HepG2 (cell line): ENCODE measurements around the gene L1CAM. TPM values are rescaled to one million over a fixed set of nuclear protein-coding genes. Genes with fewer than 3 reads are reported as not detected.

Experiments
- ATAC-seq: fragments of 200-7000 bp; cut with Tn5 transposase; 3 replicates; pipeline ENCODE4 v1.9.1; 2020; ENCODE audit warnings: mild to moderate bottlenecking, moderate library complexity
- BruUV-seq: library from RNA; stranded (reverse); fragments of 400-500 nt; replicated peaks from 2 replicates; lab custom pipeline; 2021; lab: Mats Ljungman, UMichigan
- CTCF ChIA-PET: fragments of 300-600 bp; formaldehyde crosslinking; extraction: SDS; loops from one replicate; lab custom pipeline; 2021; ENCODE audit warnings: low total read pairs, inconsistent platforms, low intra/inter-chr PET ratio; lab: Yijun Ruan, JAX
- POLR2A ChIA-PET: fragments of 350-600 bp; sonication (Branson Sonifier 250); formaldehyde crosslinking; loops from one replicate; lab custom pipeline; 2020; ENCODE audit warnings: antibody characterized with exemption, inconsistent platforms; lab: Yijun Ruan, JAX
- DNase-seq: peaks from one replicate; pipeline ENCODE4 v3.0.0-alpha.2; 2015; ENCODE audit warnings: low spot score
- FAIRE-seq: peaks from 3 replicates; lab custom pipeline; 2011; peaks lifted over from hg19 to GRCh38; lab: Jason Lieb, UNC
- H2AFZ ChIP-seq: one replicate; pipeline ENCODE4 v1.6.1; 2011; ENCODE audit warnings: low read length, inconsistent platforms
- H3K27ac ChIP-seq: fragments of 300-600 bp; 3 replicates; pipeline ENCODE4 v1.8.0; 2011; ENCODE audit warnings: mixed run types, mild to moderate bottlenecking, mixed read lengths, low read length, inconsistent platforms; ENCODE audit not compliant: insufficient read depth; ENCODE audit errors: extremely low read length
- H3K27me3 ChIP-seq, 2 experiments: fragments of 200-600 bp in 1 of 2; 2 replicates in 1 of 2; 3 replicates in 1 of 2; pipeline versions ENCODE4 v1.6.0 to v1.8.0; 2011; ENCODE audit warnings: low read length in 2 of 2, mild to moderate bottlenecking in 2 of 2, moderate library complexity in 2 of 2, inconsistent platforms in 1 of 2; ENCODE audit not compliant: insufficient read depth in 2 of 2, control insufficient read depth in 1 of 2
- H3K36me3 ChIP-seq, 2 experiments: fragments of 200-600 bp in 1 of 2; replicated peaks in 1 of 2; 2 replicates in 1 of 2; 3 replicates in 1 of 2; pipeline versions ENCODE4 v1.5.1 to v1.8.0; 2011; ENCODE audit warnings: low read length in 2 of 2, inconsistent platforms in 1 of 2; ENCODE audit not compliant: insufficient read depth in 2 of 2, control insufficient read depth in 1 of 2
- H3K4me1 ChIP-seq: 2 replicates; pipeline ENCODE4 v1.5.1; 2012; ENCODE audit warnings: low read length, inconsistent platforms; ENCODE audit not compliant: insufficient read depth
- H3K4me2 ChIP-seq: 2 replicates; pipeline ENCODE4 v1.6.0; 2011; ENCODE audit warnings: low read depth, low read length, inconsistent platforms
- H3K4me3 ChIP-seq, 3 experiments: fragments of 200-600 bp in 1 of 3; sonication (generic), shearing (Covaris generic) in 1 of 3; replicated peaks in 1 of 3; 2 replicates each; pipeline ENCODE4 v1.5.1; 2011 to 2016; ENCODE audit warnings: low read length in 3 of 3, inconsistent platforms in 2 of 3, low read depth in 2 of 3, mild to moderate bottlenecking in 2 of 3, control low read depth in 1 of 3, mixed read lengths in 1 of 3; ENCODE audit not compliant: insufficient read depth in 1 of 3
- H3K79me2 ChIP-seq: one replicate; pipeline ENCODE4 v1.6.1; 2011; ENCODE audit warnings: low read length, inconsistent platforms; ENCODE audit not compliant: insufficient read depth
- H3K9ac ChIP-seq: 2 replicates; pipeline ENCODE4 v1.6.0; 2011; ENCODE audit warnings: mild to moderate bottlenecking, low read depth, low read length, inconsistent platforms; ENCODE audit not compliant: insufficient read depth
- H3K9me3 ChIP-seq: 2 replicates; pipeline ENCODE4 v1.5.1; 2012; ENCODE audit warnings: mild to moderate bottlenecking, low read length
- H4K20me1 ChIP-seq: 2 replicates; pipeline ENCODE4 v1.6.0; 2011; ENCODE audit warnings: inconsistent platforms, mild to moderate bottlenecking, low read length, moderate library complexity; ENCODE audit not compliant: insufficient read depth
- NFAT5 ChIP-seq: sonication (generic); formaldehyde crosslinking; IDR thresholded peaks from 2 replicates; pipeline ENCODE4 v1.4.0; 2020; ENCODE audit warnings: missing genetic modification reagents
- RORA ChIP-seq: sonication (generic); formaldehyde crosslinking; IDR thresholded peaks from 2 replicates; pipeline ENCODE4 v1.5.0; 2020; ENCODE audit warnings: mild to moderate bottlenecking, missing genetic modification reagents, moderate library complexity
- SAP130 ChIP-seq: IDR thresholded peaks from 2 replicates; pipeline ENCODE4 v1.6.1; 2016; ENCODE audit warnings: low read depth
- SIX4 ChIP-seq: sonication (generic); formaldehyde crosslinking; IDR thresholded peaks from 2 replicates; pipeline ENCODE4 v1.4.0; 2020; ENCODE audit warnings: missing genetic modification reagents
- SYNCRIP ChIP-seq: fragments of 200-400 bp; formaldehyde crosslinking; IDR thresholded peaks from 2 replicates; pipeline ENCODE4 v1.6.1; 2018; ENCODE audit warnings: mild to moderate bottlenecking, low read depth, low read length; ENCODE audit not compliant: insufficient read depth
- ZNF496 ChIP-seq: sonication (generic); formaldehyde crosslinking; IDR thresholded peaks from 2 replicates; pipeline ENCODE4 v1.8.1; 2023; ENCODE audit warnings: mild to moderate bottlenecking, moderate library complexity, missing genetic modification reagents; ENCODE audit not compliant: insufficient replicate concordance
- ZSCAN22 ChIP-seq: sonication (generic); formaldehyde crosslinking; IDR thresholded peaks from 2 replicates; pipeline ENCODE4 v1.4.0; 2020; ENCODE audit warnings: mild to moderate bottlenecking, missing genetic modification reagents
- WGBS: methylation state at CpG from one replicate; pipeline ENCODE4 v1.1.6; 2017; ENCODE audit warnings: low lambda C conversion rate; 5-methylcytosine and 5-hydroxymethylcytosine counted together
- in situ Hi-C: cut with HindIII; loops from 2 replicates; pipeline ENCODE4 v1.10.0; 2017; ENCODE audit warnings: low pct_unique_long_range_greater_than_20kb; ENCODE audit not compliant: extremely low pct_ligation_motif_present
- intact Hi-C: fragments of 100-400 bp; cut with micrococcal nuclease; formaldehyde crosslinking; loops from one replicate; pipeline ENCODE4 v1.10.0; 2022; ENCODE audit not compliant: unreplicated experiment
- polyA plus RNA-seq, 8 experiments: library from polyadenylated mRNA; depleted of rRNA in 3 of 8; stranded (reverse) in 7 of 8; unstranded in 1 of 8; fragments of >200 nt; fragmentation: Illumina TruSeq in 4 of 8; extraction: Trizol in 4 of 8; gene quantifications; 2 replicates each; pipeline versions ENCODE4 v1.2.1 to v1.2.3, GENCODE V29; 2011 to 2016; ENCODE audit warnings: low read depth in 4 of 8, missing spikeins in 1 of 8, mixed read lengths in 1 of 8; ENCODE audit not compliant: insufficient read depth in 1 of 8
- total RNA-seq, 5 experiments: library from RNA; depleted of rRNA; stranded (reverse); fragments of >200 nt; fragmentation: Illumina TruSeq; extraction: Trizol; gene quantifications; 2 replicates each; pipeline ENCODE4 v1.2.3, GENCODE V29; 2016; ENCODE audit warnings: low read depth in 1 of 5
- TF ChIP-seq, protein P1 (sequence below): IDR thresholded peaks from 2 replicates; pipeline ENCODE4 v1.6.1; 2016; ENCODE audit warnings: missing biosample characterization, missing genetic modification reagents, low read depth
- TF ChIP-seq, protein P2 (sequence below), 2 experiments: sonication (generic) in 1 of 2; formaldehyde crosslinking in 1 of 2; IDR thresholded peaks; 2 replicates each; pipeline versions ENCODE4 v1.6.1 to v1.9.0; 2014 to 2022; ENCODE audit warnings: antibody characterized with exemption in 1 of 2, borderline replicate concordance in 1 of 2, inconsistent platforms in 1 of 2, low read depth in 1 of 2, missing genetic modification reagents in 1 of 2

The L1CAM gene
- total and polyA plus RNA-seq, 2 of the 13 experiments (the other 11 are each of a cell fraction or from before 2014, with no cell fraction given): 1.4 to 2.0 TPM

DNA sequence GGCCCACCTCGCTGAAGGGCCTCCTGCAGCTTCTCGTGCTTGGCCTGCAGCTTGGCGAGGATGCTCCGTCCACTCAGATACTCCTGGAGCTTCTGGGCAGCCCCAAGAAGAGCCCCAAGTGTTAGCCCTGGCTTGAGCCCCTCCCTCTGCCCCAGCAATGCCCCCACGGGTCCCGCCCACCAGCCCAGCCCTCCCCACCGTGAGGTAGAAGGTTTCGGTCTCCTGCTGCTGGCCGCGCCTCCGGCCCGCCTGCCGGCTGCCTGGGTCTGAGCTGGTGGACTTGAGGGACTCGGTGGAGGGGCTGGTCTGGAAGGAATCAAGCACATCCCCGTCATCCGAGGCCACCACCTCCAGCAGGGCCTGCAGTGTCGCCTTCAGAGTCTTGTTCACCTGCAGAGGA is 27.2 kb upstream of the L1CAM start:
- no peak overlapping the region for H3K9ac ChIP-seq
- DNase-seq (no peak), FAIRE-seq (no peak), ATAC-seq (no peak)
- in situ Hi-C loops: no loop called here
- no peaks in the 10 kb centered on the region; a peak in 2 of 5 replicates for H3K27me3 ChIP-seq
- no peak overlapping the region for H3K4me2 ChIP-seq
- H3K79me2 ChIP-seq: no peaks in the 10 kb centered on the region
- no peak overlapping the region for H2AFZ ChIP-seq
- ChIA-PET POLR2A (no interaction called here), CTCF (no interaction called here)
- no peak overlapping the region for H3K27ac ChIP-seq
- BruUV-seq: no TSS peak
- H3K36me3 ChIP-seq: no peaks in the 10 kb centered on the region
- H3K4me3 ChIP-seq: no peak overlapping the region
- H3K9me3 ChIP-seq: no peaks in the 10 kb centered on the region
- no CpG with 5 or more reads among the region's 17 CpGs for WGBS
- H4K20me1 ChIP-seq: no peaks in the 10 kb centered on the region
- H3K4me1 ChIP-seq: peaks cover 5% of the 10 kb centered on the region
- intact Hi-C loops: no loop called here
- no peak for TF ChIP-seq RORA (CRISPR knock-in tag)
- no peak for TF ChIP-seq NFAT5 (CRISPR knock-in tag)
- TF ChIP-seq SYNCRIP: no peak
- TF ChIP-seq ZNF496 (CRISPR knock-in tag): no peak
- no peak for TF ChIP-seq ZSCAN22 (CRISPR knock-in tag)
- no peak for TF ChIP-seq SIX4 (CRISPR knock-in tag)
- TF ChIP-seq, protein P1, sequence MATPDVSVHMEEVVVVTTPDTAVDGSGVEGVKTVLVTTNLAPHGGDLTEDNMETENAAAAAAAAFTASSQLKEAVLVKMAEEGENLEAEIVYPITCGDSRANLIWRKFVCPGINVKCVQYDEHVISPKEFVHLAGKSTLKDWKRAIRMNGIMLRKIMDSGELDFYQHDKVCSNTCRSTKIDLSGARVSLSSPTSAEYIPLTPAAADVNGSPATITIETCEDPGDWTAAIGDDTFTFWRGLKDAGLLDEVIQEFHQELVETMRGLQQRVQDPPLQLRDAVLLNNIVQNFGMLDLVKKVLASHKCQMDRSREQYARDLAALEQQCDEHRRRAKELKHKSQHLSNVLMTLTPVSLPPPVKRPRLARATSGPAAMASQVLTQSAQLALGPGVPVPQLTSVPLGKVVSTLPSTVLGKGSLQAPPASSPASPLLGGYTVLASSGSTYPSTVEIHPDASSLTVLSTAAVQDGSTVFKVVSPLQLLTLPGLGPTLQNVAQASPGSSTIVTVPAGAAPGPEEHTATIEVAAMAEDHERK (CRISPR knock-in tag): no peak
- TF ChIP-seq, protein P2, sequence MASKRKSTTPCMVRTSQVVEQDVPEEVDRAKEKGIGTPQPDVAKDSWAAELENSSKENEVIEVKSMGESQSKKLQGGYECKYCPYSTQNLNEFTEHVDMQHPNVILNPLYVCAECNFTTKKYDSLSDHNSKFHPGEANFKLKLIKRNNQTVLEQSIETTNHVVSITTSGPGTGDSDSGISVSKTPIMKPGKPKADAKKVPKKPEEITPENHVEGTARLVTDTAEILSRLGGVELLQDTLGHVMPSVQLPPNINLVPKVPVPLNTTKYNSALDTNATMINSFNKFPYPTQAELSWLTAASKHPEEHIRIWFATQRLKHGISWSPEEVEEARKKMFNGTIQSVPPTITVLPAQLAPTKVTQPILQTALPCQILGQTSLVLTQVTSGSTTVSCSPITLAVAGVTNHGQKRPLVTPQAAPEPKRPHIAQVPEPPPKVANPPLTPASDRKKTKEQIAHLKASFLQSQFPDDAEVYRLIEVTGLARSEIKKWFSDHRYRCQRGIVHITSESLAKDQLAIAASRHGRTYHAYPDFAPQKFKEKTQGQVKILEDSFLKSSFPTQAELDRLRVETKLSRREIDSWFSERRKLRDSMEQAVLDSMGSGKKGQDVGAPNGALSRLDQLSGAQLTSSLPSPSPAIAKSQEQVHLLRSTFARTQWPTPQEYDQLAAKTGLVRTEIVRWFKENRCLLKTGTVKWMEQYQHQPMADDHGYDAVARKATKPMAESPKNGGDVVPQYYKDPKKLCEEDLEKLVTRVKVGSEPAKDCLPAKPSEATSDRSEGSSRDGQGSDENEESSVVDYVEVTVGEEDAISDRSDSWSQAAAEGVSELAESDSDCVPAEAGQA (IDR thresholded peaks at IDR 0.05; ENCODE audit: low read depth): no peak
- TF ChIP-seq, protein P2 (CRISPR knock-in tag; IDR thresholded peaks at IDR 0.05; ENCODE audit: borderline replicate concordance): no peak
- no peak for TF ChIP-seq SAP130 (CRISPR knock-in tag)
